Measurements from ENCODE around the gene LYRM2. TPM values are rescaled to one million over a fixed set of nuclear protein-coding genes. Genes with fewer than 3 reads are reported as not detected.

LYRM2 gene
- total RNA-seq, 6 experiments from 2014 or later, result 39.9 to 48.4 (median 44.9) TPM

- Mint-ChIP-seq H3K27ac (no peak overlapping the region), H3K36me3 (ENCODE audit: low read depth) (no peaks in the 10 kb centered on the region), H3K4me1 (ENCODE audit: low read depth) (no peaks in the 10 kb centered on the region), H3K27me3 (ENCODE audit: insufficient read depth) (peaks cover 6% of the 10 kb centered on the region), H3K9me3 (no peaks in the 10 kb centered on the region), H3K4me3 (no peak overlapping the region)
- no peak for TF ChIP-seq CTCF (IDR thresholded peaks at IDR 0.05)
- no peak for DNase-seq
These were observed 36.4 kb downstream of the LYRM2 start for GRCh38 chr6:89602166-89602565.

- H3K27ac Mint-ChIP-seq, result no peak overlapping the region
- no peak for TF ChIP-seq CTCF (IDR thresholded peaks at IDR 0.05)
- H3K36me3 Mint-ChIP-seq (ENCODE audit: low read depth), result no peaks in the 10 kb centered on the region
- H3K4me1 Mint-ChIP-seq (ENCODE audit: low read depth), result no peaks in the 10 kb centered on the region
- no peaks in the 10 kb centered on the region for H3K9me3 Mint-ChIP-seq
- no peak overlapping the region for H3K4me3 Mint-ChIP-seq
- no peak for DNase-seq
- H3K27me3 Mint-ChIP-seq (ENCODE audit: insufficient read depth), result peaks cover 5% of the 10 kb centered on the region
These were observed 38.8 kb downstream of the LYRM2 start for GRCh38 chr6:89599727-89600126.

GRCh38 chr6:89597988-89598387 is 40.6 kb downstream of the LYRM2 start:
- peak; percentile 1 for DNase-seq
- peak; percentile 23 for TF ChIP-seq CTCF (IDR thresholded peaks at IDR 0.05)
- Mint-ChIP-seq H3K4me1 (ENCODE audit: low read depth) (no peaks in the 10 kb centered on the region), H3K36me3 (ENCODE audit: low read depth) (no peaks in the 10 kb centered on the region), H3K27ac (no peak overlapping the region), H3K9me3 (no peaks in the 10 kb centered on the region), H3K4me3 (no peak overlapping the region), H3K27me3 (ENCODE audit: insufficient read depth) (peaks cover 5% of the 10 kb centered on the region)

- TF ChIP-seq CTCF (IDR thresholded peaks at IDR 0.05), result no peak
- H3K27me3 Mint-ChIP-seq (ENCODE audit: insufficient read depth), result peaks cover 5% of the 10 kb centered on the region
- no peaks in the 10 kb centered on the region for H3K4me1 Mint-ChIP-seq (ENCODE audit: low read depth)
- H3K9me3 Mint-ChIP-seq, result no peaks in the 10 kb centered on the region
- H3K27ac Mint-ChIP-seq, result no peak overlapping the region
- no peak for DNase-seq
- H3K36me3 Mint-ChIP-seq (ENCODE audit: low read depth), result no peaks in the 10 kb centered on the region
- H3K4me3 Mint-ChIP-seq, result no peak overlapping the region
These were observed 41.2 kb downstream of the LYRM2 start for GRCh38 chr6:89597372-89597771.

- H3K36me3 Mint-ChIP-seq (ENCODE audit: low read depth), result no peaks in the 10 kb centered on the region
- no peaks in the 10 kb centered on the region for H3K4me1 Mint-ChIP-seq (ENCODE audit: low read depth)
- no peaks in the 10 kb centered on the region for H3K9me3 Mint-ChIP-seq
- H3K27ac Mint-ChIP-seq, result no peak overlapping the region
- no peak overlapping the region for H3K4me3 Mint-ChIP-seq
- TF ChIP-seq CTCF (IDR thresholded peaks at IDR 0.05), result no peak
- H3K27me3 Mint-ChIP-seq (ENCODE audit: insufficient read depth), result peaks cover 5% of the 10 kb centered on the region
- no peak for DNase-seq
These were observed 42.1 kb downstream of the LYRM2 start for GRCh38 chr6:89596484-89596883.

GRCh38 chr6:89596056-89596455 is 42.5 kb downstream of the LYRM2 start:
- H3K27ac Mint-ChIP-seq, result no peak overlapping the region
- H3K36me3 Mint-ChIP-seq (ENCODE audit: low read depth), result no peaks in the 10 kb centered on the region

More at GRCh38 chr6:89596056-89596455, 42.5 kb downstream of the LYRM2 start:
- no peak for TF ChIP-seq CTCF (IDR thresholded peaks at IDR 0.05)
- Mint-ChIP-seq H3K27me3 (ENCODE audit: insufficient read depth) (peaks cover 6% of the 10 kb centered on the region), H3K4me1 (ENCODE audit: low read depth) (no peaks in the 10 kb centered on the region), H3K4me3 (no peak overlapping the region), H3K9me3 (no peaks in the 10 kb centered on the region)
- DNase-seq, result no peak
